HG03159 (cell line): ENCODE results near the gene MDM1.

Experiments
- ATAC-seq: cut with Tn5 transposase; IDR thresholded peaks from one replicate; pipeline ENCODE4 v1.9.1; 2021; ENCODE audit warnings: mild to moderate bottlenecking, moderate library complexity; ENCODE audit not compliant: unreplicated experiment

MDM1 gene

GRCh38 chr12:68358532-68359485 lies 26.6 kb upstream of the MDM1 start:
- peak; percentile 81 for ATAC-seq

GRCh38 chr12:68356986-68357385 lies 24.8 kb upstream of the MDM1 start:
- ATAC-seq, result no peak

DNA sequence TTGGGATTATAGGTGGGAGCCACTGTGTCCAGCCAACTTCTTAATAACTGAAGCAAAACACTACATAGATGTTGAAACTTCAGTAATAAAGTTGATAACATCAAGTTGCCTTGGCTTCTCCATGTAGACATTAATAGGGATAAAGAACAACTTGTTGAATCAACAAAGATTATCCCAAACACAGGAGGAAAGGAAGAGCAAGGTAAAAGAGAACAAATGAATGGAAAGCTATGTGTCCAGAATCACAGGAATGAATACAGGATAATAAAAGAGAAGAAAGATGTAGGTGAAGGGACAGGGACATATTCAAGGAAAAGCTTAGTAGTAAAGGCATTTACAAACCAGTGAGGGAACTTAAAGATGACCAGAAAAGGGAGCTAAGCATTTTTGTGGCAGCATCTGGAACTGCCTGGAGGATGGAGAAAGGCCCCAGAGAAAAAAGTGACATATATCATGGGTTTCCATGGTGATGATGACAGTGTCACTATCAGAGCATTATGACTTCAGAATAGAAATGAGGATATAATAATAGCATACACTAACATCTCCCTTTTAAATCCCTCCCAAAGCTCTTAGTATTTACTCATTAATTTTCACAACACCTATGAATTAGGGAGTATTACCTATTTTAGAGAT lies 24.0 kb upstream of the MDM1 start:
- no peak for ATAC-seq

DNA sequence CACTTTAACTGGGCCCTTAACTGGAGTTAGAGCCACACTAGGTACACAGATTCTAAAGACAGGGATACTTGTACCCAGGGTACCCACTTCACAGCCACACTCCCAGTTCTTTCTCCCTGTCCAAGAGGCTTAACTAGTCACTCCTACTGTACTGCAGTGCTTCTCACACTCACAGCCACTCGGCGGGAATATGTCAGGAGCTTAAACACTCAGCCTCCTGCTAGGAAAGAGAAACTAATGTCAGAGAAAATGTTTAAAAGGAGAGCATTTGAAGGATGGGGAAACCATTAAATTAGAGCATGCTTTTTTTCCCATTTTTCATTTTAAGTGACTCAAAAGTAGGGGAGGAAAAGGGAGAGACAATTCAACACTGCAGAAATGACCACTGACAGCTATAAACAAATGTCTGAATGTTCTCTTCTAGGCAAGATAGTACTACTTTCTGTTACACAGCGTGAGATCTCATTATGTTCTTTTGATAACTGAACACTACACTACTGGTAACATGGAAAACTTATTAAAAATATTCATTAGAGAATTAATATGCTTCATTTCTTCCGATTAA lies 22.9 kb upstream of the MDM1 start:
- no peak for ATAC-seq

GRCh38 chr12:68352067-68352466 lies 19.9 kb upstream of the MDM1 start:
- no peak for ATAC-seq

GRCh38 chr12:68350753-68351152 lies 18.6 kb upstream of the MDM1 start:
- ATAC-seq, result no peak

DNA sequence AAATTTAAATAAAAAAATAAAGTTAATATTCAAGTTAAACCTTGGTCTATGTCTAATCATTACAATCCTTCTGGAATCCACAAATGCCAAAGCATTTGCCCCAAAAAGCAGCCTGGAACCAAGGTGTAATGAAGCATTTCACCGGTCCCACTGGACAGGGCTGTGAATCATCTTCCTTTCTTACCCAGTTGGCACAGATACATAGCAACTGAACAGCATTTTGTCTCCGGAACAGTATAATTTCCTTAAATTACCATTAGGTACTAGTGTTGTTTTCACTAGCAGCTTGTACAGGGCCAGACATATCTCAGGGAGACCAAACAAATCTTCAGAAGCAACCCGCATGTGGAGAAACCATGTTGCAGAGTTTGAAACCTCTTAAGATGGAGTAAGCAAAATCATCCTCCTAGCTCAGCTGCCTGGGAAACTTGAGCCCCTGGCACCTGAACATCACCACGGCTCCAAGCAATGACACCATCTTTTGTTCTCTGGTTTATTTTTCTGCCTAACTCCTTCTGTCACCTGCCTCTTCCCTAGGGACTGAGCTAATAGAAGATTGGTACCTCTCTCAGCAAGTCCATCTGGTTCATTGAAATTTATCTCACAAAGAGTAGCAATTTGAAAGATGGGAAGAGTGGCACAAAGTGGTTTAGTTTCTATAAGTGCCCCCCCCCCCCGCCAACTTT lies 17.9 kb upstream of the MDM1 start:
- no peak for ATAC-seq

DNA sequence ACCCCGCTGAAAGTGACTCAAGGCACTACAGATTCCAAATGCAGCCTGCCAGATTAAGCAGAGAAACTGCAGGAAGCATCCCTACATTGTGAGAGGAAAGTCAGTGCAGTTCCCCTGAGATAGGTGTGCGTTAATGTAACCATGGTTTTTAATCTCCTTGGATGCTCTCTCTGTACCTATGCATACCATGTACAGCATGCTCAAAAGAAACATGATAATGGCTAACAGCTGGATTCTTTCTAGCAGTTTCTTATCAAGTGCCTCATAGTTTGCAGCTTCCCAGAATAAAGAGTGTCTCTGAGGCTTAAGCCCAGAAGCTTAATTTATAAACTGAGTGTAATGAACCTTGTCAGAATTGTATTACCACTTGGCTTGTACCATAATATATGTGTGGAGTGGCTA lies 17.1 kb upstream of the MDM1 start:
- ATAC-seq, result no peak

- ATAC-seq, result no peak
Measured at GRCh38 chr12:68348419-68348818, 16.3 kb upstream of the MDM1 start.

- no peak for ATAC-seq
Measured at GRCh38 chr12:68345763-68346162, 13.6 kb upstream of the MDM1 start.

DNA sequence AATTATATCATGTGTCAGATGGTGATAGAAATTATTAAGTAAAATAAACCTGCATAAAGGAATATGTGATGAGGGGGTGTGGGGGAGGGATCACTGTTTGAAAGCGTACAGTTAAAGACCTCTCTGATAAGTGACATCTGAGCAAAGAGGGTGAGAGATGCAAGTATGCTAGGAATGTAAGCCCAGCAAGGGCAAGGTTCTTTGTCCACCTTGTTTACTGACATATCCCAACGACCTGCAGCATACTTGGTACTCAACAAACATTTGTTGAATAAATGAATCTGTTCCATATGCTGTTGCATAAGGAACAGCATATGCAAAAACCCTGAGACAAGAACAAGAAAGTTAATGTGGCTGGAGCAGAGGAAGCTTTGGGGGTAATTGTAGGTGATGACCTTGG lies 12.0 kb upstream of the MDM1 start:
- no peak for ATAC-seq

DNA sequence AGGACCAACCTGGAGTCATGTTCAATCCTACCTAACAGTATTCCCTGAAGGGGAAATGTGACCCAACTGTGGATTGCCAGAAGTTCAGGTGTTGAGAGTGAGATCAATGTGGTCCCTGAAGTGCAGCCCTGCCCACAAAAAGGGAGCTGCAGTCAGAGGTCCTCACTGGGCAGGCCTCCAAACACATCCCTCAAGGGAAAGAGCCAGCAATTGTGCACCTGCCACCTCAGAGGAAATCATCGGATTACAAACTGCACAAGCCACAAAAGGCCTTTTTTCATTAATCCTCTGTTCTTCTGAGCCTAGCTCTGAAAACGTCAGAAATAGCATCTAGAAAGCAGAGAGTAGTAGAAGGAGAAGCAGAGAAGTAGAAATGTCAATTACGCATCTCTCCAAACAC lies 10.8 kb upstream of the MDM1 start:
- no peak for ATAC-seq

DNA sequence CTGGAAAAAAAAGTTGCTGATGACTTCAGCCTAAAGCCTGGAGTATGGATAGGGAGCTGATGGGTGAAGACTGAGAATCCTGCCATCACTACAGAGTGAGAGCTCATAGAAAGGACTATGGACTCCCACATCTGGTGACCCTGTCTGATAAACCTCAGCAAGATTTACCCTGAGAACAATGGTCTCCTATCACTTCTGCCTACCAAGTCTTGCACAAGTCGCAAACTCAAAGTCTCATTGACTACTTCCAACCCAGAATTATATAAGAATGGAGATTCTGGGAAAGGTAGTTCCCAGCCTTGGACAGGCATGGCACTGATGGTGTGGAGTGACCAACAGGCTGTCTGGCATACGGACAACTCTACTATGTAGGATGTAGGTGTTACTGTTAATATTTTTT lies 9.7 kb upstream of the MDM1 start:
- no peak for ATAC-seq

DNA sequence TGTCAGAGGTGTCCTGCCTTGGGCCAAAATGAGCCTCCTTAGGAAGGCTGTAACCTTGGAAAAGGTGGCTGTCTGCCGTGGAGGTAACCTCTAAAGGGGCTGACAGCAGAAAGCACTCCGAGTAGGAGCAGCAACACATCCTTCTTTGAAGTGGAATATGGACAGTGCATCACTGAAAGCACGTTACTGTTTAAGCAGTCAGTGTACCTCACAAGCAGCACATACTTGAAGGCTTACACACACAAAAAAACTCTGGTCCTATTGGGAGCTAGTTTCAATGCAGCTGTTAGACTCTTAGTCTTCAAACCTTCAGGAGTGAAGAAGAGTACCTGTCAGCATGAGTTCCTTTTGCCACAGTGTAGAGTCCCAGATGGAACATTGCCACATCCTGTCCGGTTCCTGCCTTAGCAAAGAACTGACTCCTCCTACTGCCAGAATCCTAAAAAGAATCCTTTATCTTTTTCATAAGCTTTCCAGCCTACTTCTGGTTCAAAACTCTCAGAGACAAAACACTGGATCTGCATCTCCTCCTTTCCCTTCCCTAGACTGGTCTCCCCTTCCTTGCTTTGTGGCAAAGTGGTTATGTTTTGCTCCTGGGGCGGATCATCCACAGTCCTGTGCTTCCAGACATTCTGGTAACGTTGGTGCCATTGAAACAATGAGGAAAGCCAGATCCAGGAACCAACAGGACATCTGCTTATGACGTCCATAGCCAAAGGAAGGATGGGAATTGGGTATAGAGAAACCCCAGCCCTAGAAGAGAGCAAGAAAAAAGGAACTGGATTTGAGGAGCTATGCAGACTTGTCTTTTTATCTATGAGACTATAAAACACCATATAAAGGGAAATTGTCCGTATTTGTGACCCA lies 8.5 kb upstream of the MDM1 start:
- ATAC-seq, result no peak

DNA sequence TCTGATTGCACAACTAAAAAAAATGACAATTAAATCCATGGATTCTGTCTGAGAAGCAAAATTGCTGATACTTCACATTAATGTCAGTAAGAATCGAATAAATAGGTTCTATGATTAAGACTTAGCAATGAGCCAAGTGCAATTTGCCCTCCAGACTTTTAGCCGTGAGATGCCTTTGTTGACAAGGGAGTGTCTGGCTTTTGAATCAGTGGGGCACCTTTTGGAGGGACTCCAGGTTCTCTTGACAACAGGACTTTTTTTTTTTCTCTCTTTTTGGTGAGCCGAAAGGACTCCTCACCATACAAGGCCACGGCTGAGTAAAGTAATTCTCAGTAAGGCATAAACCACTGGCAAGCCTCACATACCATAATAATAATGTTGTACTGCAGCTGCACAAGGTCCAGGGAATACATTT lies 4.7 kb upstream of the MDM1 start:
- ATAC-seq, result no peak

- no peak for ATAC-seq
Measured at GRCh38 chr12:68335462-68335861, 3.3 kb upstream of the MDM1 start.

DNA sequence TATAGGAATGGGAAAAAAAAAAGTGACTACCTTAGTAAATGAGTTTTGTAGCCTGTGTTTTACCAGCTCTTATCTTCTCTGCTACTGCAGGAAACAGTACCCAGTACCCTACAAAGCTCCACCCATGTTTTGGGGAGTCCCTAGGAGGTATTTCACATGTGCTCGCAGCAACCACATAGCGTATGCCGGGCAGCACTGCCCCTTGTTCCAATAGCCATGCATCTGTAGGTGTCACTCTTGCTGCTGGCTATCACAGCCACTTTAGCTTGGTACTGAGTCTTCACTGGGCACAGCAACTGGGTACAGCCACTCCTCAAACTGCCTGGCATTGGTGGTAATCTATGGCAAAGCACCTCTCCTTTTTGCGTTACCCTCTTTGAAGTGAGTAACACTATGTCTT lies 2.0 kb upstream of the MDM1 start:
- no peak for ATAC-seq

DNA sequence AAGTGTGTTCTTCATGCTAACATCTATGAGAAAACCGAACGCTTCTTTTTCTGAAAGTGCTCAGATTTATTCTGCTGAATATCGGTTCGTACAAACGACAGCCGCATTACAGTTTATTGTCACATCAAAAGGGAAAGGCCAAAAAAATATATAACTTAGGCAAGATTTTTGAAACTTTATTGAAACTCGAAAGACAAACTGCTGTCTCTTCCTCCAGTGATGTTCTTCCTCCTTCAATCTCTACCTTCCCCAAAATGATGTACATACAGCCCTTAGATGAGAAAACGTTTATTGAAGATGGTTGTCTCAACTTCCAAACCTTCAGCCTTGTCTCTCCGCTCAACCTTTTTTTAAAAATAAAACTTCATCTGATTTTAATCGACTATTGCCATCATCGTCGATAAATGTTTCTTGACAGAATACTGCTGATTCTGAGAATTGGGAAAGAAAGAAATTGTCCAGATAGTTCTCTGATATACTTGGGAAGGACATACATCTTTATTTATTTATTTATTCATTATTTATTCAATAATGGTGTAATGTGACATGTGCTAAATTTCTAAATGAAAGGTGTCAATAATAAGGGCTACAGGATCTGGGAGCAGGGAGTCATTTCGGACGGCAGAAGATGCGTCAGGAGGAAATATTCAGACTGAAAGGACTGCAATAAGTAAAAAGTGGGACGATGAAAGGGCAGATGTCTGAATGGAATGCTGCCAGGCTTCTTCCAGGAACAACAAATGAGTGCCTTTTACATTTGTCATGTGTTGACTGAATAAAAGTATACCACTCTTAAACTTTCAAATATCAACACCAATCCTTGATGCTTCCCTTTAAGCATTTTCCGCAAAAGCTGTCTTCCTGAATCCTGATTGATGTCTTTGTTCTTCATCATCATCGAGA lies 817 bp upstream of the MDM1 start:
- ATAC-seq, result no peak

GRCh38 chr12:68331500-68331868 lies 678 bp downstream of the MDM1 start:
- no peak for ATAC-seq

- no peak for ATAC-seq
Measured at GRCh38 chr12:68327896-68328295, 4.3 kb downstream of the MDM1 start.
